ENCODE data around the gene KCNK1. TPM values are rescaled to one million over a fixed set of nuclear protein-coding genes. Genes with fewer than 3 reads are reported as not detected.

The KCNK1 gene
- total RNA-seq, 1 experiment from 2014 or later = 13.3 TPM

DNA sequence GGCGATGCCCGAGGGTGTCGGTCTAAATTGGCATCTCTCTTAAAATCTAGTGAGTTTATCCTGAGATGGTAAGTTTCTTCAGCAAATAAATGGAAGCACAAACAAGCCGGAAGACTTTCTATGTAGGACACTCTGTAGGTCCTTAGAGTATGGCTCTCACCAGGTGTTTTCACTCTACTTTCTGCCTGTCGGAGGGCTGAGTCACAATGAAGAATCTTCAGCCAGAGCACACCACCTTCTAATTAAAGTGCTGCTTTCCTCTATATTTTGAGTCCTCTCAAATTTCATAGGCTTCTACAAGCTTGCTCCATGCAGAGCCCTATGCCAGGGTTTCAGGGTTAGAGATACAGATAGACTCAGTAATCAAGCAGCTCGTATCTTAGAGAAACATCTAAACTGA lies 27.1 kb downstream of the KCNK1 start (continued):
- no peak for TF ChIP-seq CREM (CRISPR knock-in tag; IDR thresholded peaks at IDR 0.05)
- TF ChIP-seq SMAD4 (CRISPR knock-in tag; IDR thresholded peaks at IDR 0.05) = no peak
- TF ChIP-seq, protein P1, sequence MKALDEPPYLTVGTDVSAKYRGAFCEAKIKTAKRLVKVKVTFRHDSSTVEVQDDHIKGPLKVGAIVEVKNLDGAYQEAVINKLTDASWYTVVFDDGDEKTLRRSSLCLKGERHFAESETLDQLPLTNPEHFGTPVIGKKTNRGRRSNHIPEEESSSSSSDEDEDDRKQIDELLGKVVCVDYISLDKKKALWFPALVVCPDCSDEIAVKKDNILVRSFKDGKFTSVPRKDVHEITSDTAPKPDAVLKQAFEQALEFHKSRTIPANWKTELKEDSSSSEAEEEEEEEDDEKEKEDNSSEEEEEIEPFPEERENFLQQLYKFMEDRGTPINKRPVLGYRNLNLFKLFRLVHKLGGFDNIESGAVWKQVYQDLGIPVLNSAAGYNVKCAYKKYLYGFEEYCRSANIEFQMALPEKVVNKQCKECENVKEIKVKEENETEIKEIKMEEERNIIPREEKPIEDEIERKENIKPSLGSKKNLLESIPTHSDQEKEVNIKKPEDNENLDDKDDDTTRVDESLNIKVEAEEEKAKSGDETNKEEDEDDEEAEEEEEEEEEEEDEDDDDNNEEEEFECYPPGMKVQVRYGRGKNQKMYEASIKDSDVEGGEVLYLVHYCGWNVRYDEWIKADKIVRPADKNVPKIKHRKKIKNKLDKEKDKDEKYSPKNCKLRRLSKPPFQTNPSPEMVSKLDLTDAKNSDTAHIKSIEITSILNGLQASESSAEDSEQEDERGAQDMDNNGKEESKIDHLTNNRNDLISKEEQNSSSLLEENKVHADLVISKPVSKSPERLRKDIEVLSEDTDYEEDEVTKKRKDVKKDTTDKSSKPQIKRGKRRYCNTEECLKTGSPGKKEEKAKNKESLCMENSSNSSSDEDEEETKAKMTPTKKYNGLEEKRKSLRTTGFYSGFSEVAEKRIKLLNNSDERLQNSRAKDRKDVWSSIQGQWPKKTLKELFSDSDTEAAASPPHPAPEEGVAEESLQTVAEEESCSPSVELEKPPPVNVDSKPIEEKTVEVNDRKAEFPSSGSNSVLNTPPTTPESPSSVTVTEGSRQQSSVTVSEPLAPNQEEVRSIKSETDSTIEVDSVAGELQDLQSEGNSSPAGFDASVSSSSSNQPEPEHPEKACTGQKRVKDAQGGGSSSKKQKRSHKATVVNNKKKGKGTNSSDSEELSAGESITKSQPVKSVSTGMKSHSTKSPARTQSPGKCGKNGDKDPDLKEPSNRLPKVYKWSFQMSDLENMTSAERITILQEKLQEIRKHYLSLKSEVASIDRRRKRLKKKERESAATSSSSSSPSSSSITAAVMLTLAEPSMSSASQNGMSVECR (CRISPR knock-in tag; IDR thresholded peaks at IDR 0.05; ENCODE audit: borderline replicate concordance) = no peak
- TF ChIP-seq FOXJ3 (CRISPR knock-in tag; IDR thresholded peaks at IDR 0.05; ENCODE audit: borderline replicate concordance) = no peak
- no peak for TF ChIP-seq GRHL2 (CRISPR knock-in tag; IDR thresholded peaks at IDR 0.05; ENCODE audit: insufficient replicate concordance, severe bottlenecking)

DNA sequence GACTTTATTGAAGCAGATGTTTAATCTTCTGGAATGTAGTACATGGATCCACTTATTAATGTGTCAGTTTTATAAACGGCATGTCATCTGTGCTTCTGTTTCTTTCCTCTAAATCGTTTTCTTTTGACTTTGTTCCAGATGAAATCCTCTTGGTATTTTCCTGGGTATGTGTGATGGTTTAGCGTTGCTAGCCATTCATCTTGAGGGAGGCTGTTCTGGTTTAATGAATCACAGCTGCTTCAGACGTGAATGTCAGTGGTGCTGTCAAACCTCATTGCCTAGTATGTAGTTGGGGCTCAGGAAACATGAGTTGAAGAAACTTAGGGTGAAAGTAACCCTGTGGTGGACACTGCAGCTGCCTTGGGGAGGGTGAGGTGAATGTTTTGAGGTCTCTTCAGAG lies 33.2 kb downstream of the KCNK1 start:
- Mint-ChIP-seq H3K4me1 (peaks cover 7% of the 10 kb centered on the region), H3K36me3 (peaks cover 24% of the 10 kb centered on the region), H3K9me3 (peaks cover 11% of the 10 kb centered on the region; the same call in 1 of the 2 replicates), H3K27ac (no peak overlapping the region), H3K4me3 (no peak overlapping the region), H3K27me3 (ENCODE audit: low read depth) (peaks cover 2% of the 10 kb centered on the region; the same call in 1 of the 2 replicates)
- ChIA-PET CTCF (no interaction called here), POLR2A (no interaction called here)
- no peak for DNase-seq (ENCODE audit: low spot score)
- ATAC-seq = no peak
- no peak for TF ChIP-seq RORB (CRISPR knock-in tag; IDR thresholded peaks at IDR 0.05)
- no peak for TF ChIP-seq ZNF263 (CRISPR knock-in tag; IDR thresholded peaks at IDR 0.05; ENCODE audit: low read depth)
- no peak for TF ChIP-seq ZNF317 (CRISPR knock-in tag; IDR thresholded peaks at IDR 0.05; ENCODE audit: borderline replicate concordance, low read depth)
- TF ChIP-seq GTF2I (CRISPR knock-in tag; conservative IDR thresholded peaks at IDR 0.05) = no peak
- no peak for TF ChIP-seq ATF3 (CRISPR knock-in tag; conservative IDR thresholded peaks at IDR 0.05)
- no peak for TF ChIP-seq MLX (CRISPR knock-in tag; IDR thresholded peaks at IDR 0.05)
- no peak for TF ChIP-seq NR3C1 (CRISPR knock-in tag; conservative IDR thresholded peaks at IDR 0.05; ENCODE audit: low read depth)
- no peak for TF ChIP-seq NFATC4 (CRISPR knock-in tag; IDR thresholded peaks at IDR 0.05)
- TF ChIP-seq IRF2 (CRISPR knock-in tag; IDR thresholded peaks at IDR 0.05; ENCODE audit: borderline replicate concordance, low read depth) = no peak
- TF ChIP-seq ZMAT4 (CRISPR knock-in tag; IDR thresholded peaks at IDR 0.05) = no peak
- TF ChIP-seq JUN (CRISPR knock-in tag; IDR thresholded peaks at IDR 0.05) = no peak
- no peak for TF ChIP-seq CDX4 (CRISPR knock-in tag; IDR thresholded peaks at IDR 0.05; ENCODE audit: borderline replicate concordance)
- TF ChIP-seq MXD4 (CRISPR knock-in tag; IDR thresholded peaks at IDR 0.05; ENCODE audit: borderline replicate concordance) = no peak
- no peak for TF ChIP-seq MYBL2 (CRISPR knock-in tag; IDR thresholded peaks at IDR 0.05)
- TF ChIP-seq NFE2L1 (CRISPR knock-in tag; IDR thresholded peaks at IDR 0.05) = no peak
- TF ChIP-seq FOXK1 (CRISPR knock-in tag; IDR thresholded peaks at IDR 0.05) = no peak
- TF ChIP-seq MAX (CRISPR knock-in tag; IDR thresholded peaks at IDR 0.05) = no peak
- TF ChIP-seq EMX1 (CRISPR knock-in tag; IDR thresholded peaks at IDR 0.05) = no peak
- TF ChIP-seq ZNF219 (CRISPR knock-in tag; IDR thresholded peaks at IDR 0.05; ENCODE audit: borderline replicate concordance) = no peak
- no peak for TF ChIP-seq NR1H2 (CRISPR knock-in tag; IDR thresholded peaks at IDR 0.05)
